Measurements from ENCODE around the gene KCNJ5. TPM values are rescaled to one million over a fixed set of nuclear protein-coding genes. Genes with fewer than 3 reads are reported as not detected.

The KCNJ5 gene
- total RNA-seq, 1 donor from 2014 or later = 1.5 TPM

DNA sequence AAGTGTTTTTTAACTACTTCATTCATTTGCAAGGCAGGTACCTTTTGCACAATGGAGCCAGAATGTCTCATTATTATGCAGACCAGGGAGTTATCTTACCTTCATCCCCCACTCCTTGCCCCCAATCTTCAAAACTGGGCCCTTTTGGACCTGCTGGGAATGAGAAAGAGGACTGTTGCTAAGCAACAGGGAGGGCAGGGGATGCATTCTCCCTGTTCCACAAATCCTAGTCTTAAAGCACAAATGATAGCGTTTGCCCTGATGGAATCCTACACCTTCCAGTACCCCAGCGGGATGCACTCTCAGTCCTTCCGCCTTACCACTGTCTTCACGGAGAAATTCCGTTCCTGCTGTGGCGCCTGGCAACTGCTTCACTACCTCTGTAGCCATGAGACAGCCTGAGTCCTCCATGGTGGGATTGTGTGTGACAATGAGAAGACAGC lies 20.0 kb upstream of the KCNJ5 start:
- Histone ChIP-seq H3K27ac (no peak overlapping the region), H3K27me3 (no peaks in the 10 kb centered on the region), H3K4me1 (no peaks in the 10 kb centered on the region), H3K9me3 (no peaks in the 10 kb centered on the region), H3K4me3 (no peak overlapping the region), H3K36me3 (no peaks in the 10 kb centered on the region)
- DNase-seq (ENCODE audit: extremely low spot score in 2 of 2) = no peak
- intact Hi-C loops (cut with DNase I) = no loop called here
- TF ChIP-seq CTCF (IDR thresholded peaks at IDR 0.05) = no peak
- TF ChIP-seq POLR2A (IDR thresholded peaks at IDR 0.05) = no peak
- TF ChIP-seq POLR2AphosphoS5 (IDR thresholded peaks at IDR 0.05; ENCODE audit: insufficient read depth in 1 of 2, low read depth in 1 of 2) = no peak

- no peak overlapping the region for H3K27ac ChIP-seq
- no peaks in the 10 kb centered on the region for H3K9me3 ChIP-seq
- H3K4me1 ChIP-seq = no peaks in the 10 kb centered on the region
- H3K36me3 ChIP-seq = no peaks in the 10 kb centered on the region
- no peak for TF ChIP-seq POLR2A (IDR thresholded peaks at IDR 0.05)
- no peak overlapping the region for H3K4me3 ChIP-seq
- DNase-seq (ENCODE audit: extremely low spot score in 2 of 2) = no peak
- H3K27me3 ChIP-seq = no peaks in the 10 kb centered on the region
- intact Hi-C loops (cut with DNase I) = no loop called here
Measured at GRCh38 chr11:128872094-128872493, 19.1 kb upstream of the KCNJ5 start.

GRCh38 chr11:128872594-128872993 lies 18.6 kb upstream of the KCNJ5 start:
- H3K4me1 ChIP-seq = no peaks in the 10 kb centered on the region
- TF ChIP-seq POLR2A (IDR thresholded peaks at IDR 0.05) (no peak), POLR2AphosphoS5 (IDR thresholded peaks at IDR 0.05; ENCODE audit: insufficient read depth in 1 of 2, low read depth in 1 of 2) (no peak), CTCF (IDR thresholded peaks at IDR 0.05) (no peak)
- no peak for DNase-seq (ENCODE audit: extremely low spot score in 2 of 2)
- H3K9me3 ChIP-seq = no peaks in the 10 kb centered on the region
- intact Hi-C loops (cut with DNase I) = no loop called here
- no peaks in the 10 kb centered on the region for H3K27me3 ChIP-seq
- no peaks in the 10 kb centered on the region for H3K36me3 ChIP-seq
- H3K27ac ChIP-seq = no peak overlapping the region
- no peak overlapping the region for H3K4me3 ChIP-seq

DNA sequence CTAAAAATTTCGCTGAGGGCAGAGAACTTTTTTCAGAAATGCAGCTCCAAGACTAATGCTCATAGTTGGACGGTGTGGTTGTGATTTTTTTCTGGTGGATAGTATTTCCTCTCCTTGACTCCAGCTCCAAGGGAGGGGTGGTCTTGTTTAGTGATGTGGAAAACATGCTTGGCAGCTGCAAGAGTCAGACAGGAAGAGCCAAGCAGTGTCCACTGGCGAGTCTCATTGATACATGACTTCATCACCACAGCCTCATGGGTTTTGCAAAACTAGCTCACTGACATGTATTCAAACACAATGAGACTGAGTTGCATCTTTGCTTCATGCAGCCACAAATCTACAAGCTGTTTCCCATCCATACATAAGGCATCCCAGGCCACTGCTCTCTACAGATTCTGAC lies 16.7 kb upstream of the KCNJ5 start:
- TF ChIP-seq POLR2A (IDR thresholded peaks at IDR 0.05) (no peak), CTCF (IDR thresholded peaks at IDR 0.05) (no peak), POLR2AphosphoS5 (IDR thresholded peaks at IDR 0.05; ENCODE audit: insufficient read depth in 1 of 2, low read depth in 1 of 2) (no peak)
- no peaks in the 10 kb centered on the region for H3K4me1 ChIP-seq
- no peak overlapping the region for H3K27ac ChIP-seq
- H3K27me3 ChIP-seq = no peaks in the 10 kb centered on the region
- H3K4me3 ChIP-seq = no peak overlapping the region
- intact Hi-C loops (cut with DNase I) = no loop called here
- no peaks in the 10 kb centered on the region for H3K36me3 ChIP-seq
- no peaks in the 10 kb centered on the region for H3K9me3 ChIP-seq
- no peak for DNase-seq (ENCODE audit: extremely low spot score in 2 of 2)

- H3K9me3 ChIP-seq = no peaks in the 10 kb centered on the region
- TF ChIP-seq POLR2AphosphoS5 (IDR thresholded peaks at IDR 0.05; ENCODE audit: insufficient read depth in 1 of 2, low read depth in 1 of 2) (no peak), POLR2A (IDR thresholded peaks at IDR 0.05) (no peak), CTCF (IDR thresholded peaks at IDR 0.05) (no peak)
- no peaks in the 10 kb centered on the region for H3K27me3 ChIP-seq
- no peak overlapping the region for H3K4me3 ChIP-seq
- DNase-seq (ENCODE audit: extremely low spot score in 2 of 2) = no peak
- no peaks in the 10 kb centered on the region for H3K36me3 ChIP-seq
- H3K27ac ChIP-seq = no peak overlapping the region
- no peaks in the 10 kb centered on the region for H3K4me1 ChIP-seq
- intact Hi-C loops (cut with DNase I) = no loop called here
Measured at GRCh38 chr11:128876133-128876650, 15.0 kb upstream of the KCNJ5 start.

Measured in vagina (tissue), 2 donors.